HG03575 (cell line): ENCODE results near the gene SFTPB.
"Not testable (repeated sequence)": the region's sequence is repeated elsewhere in the genome, so short reads cannot be mapped to it uniquely, and the experiment has no call there.

Source experiments
- ATAC-seq: cut with Tn5 transposase; IDR thresholded peaks from one replicate; pipeline ENCODE4 v1.9.1; 2021; ENCODE audit not compliant: unreplicated experiment, insufficient number of reproducible peaks, low FRiP score; ENCODE audit errors: extremely low read depth

SFTPB gene

GRCh38 chr2:85661139-85661858 lies 6.7 kb downstream of the SFTPB start:
- no peak for ATAC-seq

GRCh38 chr2:85660725-85661124 lies 7.3 kb downstream of the SFTPB start:
- no peak for ATAC-seq

GRCh38 chr2:85660301-85660700 lies 7.7 kb downstream of the SFTPB start:
- ATAC-seq, result not testable (repeated sequence)

- no peak for ATAC-seq
These were observed 8.5 kb downstream of the SFTPB start for GRCh38 chr2:85659324-85659981.

- ATAC-seq, result not testable (repeated sequence)
These were observed 10.6 kb downstream of the SFTPB start for GRCh38 chr2:85657399-85657798.

GRCh38 chr2:85656468-85656867 lies 11.5 kb downstream of the SFTPB start:
- ATAC-seq, result no peak

- ATAC-seq, result no peak
These were observed 12.0 kb downstream of the SFTPB start for GRCh38 chr2:85655961-85656417.

- no peak for ATAC-seq
These were observed 14.0 kb downstream of the SFTPB start for GRCh38 chr2:85653996-85654395.

- no peak for ATAC-seq
These were observed 15.9 kb downstream of the SFTPB start for GRCh38 chr2:85652056-85652455.

GRCh38 chr2:85651097-85651496 lies 16.9 kb downstream of the SFTPB start:
- no peak for ATAC-seq

- ATAC-seq, result no peak
These were observed 17.5 kb downstream of the SFTPB start for GRCh38 chr2:85650456-85650855.

- no peak for ATAC-seq
These were observed 18.5 kb downstream of the SFTPB start for GRCh38 chr2:85649201-85650190.

- ATAC-seq, result no peak
These were observed 19.4 kb downstream of the SFTPB start for GRCh38 chr2:85648619-85649018.

GRCh38 chr2:85647823-85648526 lies 20.0 kb downstream of the SFTPB start:
- no peak for ATAC-seq

- ATAC-seq, result no peak
These were observed 21.8 kb downstream of the SFTPB start for GRCh38 chr2:85646166-85646565.

GRCh38 chr2:85644909-85645308 lies 23.1 kb downstream of the SFTPB start:
- no peak for ATAC-seq

- ATAC-seq, result no peak
These were observed 25.3 kb downstream of the SFTPB start for GRCh38 chr2:85642725-85643124.

- no peak for ATAC-seq
These were observed 32.4 kb downstream of the SFTPB start for GRCh38 chr2:85635636-85636035.

- no peak for ATAC-seq
These were observed 33.0 kb downstream of the SFTPB start for GRCh38 chr2:85635011-85635410.
